Endometrial microvascular endothelial cells (primary cell): Measurements from ENCODE around the gene STK10. TPM values are rescaled to one million over a fixed set of nuclear protein-coding genes. Genes with fewer than 3 reads are reported as not detected.
"Not testable (repeated sequence)": the region's sequence is repeated elsewhere in the genome, so short reads cannot be mapped to it uniquely, and the experiment has no call there.

Experiments
- in situ Hi-C: cut with HindIII; loops from 2 replicates; pipeline ENCODE4 v1.10.0; 2017; ENCODE audit warnings: low sequenced_read_pairs, low pct_unique_long_range_greater_than_20kb; ENCODE audit errors: inconsistent ontology term
- total RNA-seq: library from RNA; depleted of rRNA; stranded (reverse); fragments of >200 nt; gene quantifications from one replicate; pipeline ENCODE4 v1.2.3, GENCODE V29; 2015; ENCODE audit errors: inconsistent ontology term

STK10 gene
- total RNA-seq, 1 donor from 2014 or later: 26.4 TPM

DNA sequence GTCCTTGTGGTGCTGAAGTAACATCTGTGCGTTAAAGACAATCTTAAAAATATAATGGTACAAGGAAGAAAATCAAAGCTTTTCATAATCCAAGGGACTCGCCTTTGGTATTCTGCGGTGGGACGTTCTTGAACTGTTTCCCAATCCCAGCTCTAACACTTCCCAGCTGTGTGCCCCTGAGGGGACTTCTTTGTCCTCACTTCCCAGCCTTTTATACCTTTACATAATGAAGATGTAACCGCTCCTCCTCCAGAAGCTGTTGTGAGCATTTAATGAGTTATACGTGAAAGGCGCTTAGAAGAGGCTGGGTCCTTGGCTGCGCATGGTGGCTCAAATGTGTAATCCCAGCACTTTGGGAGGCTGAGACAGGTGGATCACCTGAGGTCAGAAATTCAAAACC lies 16.9 kb downstream of the STK10 start:
- in situ Hi-C loops: no loop called here

DNA sequence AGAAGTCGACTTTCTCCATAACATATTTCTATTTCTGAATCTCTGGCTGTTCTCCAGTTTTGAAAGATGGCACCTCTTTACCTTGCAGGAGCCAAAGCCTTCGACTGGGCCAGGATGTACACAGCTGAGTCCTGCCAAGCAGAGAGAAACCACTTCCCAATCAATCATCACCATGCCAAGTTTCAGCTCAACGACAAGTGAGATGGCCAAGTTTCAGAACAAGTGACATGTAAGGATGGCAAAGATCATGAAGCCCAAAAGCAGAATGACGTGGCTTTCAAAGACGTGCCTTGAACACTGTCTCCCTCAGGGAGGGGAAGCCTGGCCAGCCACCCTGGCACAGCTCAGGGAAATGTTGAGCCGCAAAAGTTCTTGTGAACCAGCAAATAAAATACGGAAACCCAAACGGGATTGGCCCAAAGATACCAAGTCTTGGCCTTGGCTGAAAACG lies 17.7 kb downstream of the STK10 start:
- in situ Hi-C loops: no loop called here

DNA sequence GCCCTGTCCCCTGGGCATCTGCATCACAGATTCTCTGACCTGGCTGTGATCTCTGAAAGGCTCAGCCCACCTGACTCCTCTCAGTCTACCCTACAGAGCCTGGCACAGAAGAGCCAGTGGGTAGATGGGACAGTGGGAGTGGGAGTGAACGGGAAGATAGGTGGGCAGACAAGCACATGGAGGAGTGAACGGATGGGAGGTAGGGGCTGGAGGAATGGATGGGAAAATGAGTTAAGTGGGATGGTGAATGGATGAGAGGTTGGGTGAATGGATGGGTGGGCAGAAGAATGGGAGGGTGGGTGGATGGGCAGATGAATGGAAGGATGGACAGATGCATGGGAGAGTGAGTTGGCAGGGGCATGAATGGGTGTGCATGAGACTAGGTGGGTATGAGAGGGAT lies 18.8 kb downstream of the STK10 start:
- in situ Hi-C loops: no loop called here

DNA sequence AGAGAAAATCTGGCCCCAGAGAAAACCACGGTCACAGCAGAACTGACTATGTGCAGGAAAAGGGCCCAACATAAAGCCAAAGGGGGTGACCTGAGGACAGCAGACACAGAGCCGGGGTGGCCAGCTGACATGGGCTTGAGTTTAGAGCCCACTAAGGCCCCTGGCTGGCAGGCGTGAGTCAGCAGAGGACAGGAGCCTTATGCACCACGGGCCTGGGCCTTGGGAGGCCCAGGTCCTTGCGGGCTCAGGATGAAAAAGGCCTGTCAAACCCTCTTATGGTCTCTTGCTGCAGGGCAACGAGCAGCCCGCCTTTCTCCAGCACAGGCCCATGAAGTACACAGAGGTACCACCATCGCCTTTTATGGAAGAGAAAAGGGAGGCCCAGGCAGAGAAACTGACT lies 19.7 kb downstream of the STK10 start:
- in situ Hi-C loops: no loop called here

DNA sequence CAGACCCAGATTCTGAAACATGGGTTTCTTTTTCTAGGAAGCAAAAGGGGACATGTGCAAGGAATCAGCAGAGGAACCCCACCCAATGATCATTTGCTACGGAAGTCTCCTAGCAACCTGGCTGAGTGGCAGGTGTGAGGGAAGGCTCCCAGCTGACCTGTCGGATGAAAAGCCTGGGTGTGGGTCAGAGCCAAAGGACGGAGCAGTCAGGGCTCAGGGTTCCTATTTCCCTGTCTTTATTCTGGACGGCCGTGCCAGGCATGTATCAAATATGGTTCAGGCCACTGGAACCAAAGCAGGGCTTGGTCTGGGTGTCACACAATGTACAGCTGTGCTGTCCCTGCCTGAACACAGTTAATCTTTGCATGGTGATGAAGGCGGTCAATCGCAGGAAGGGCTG lies 20.1 kb downstream of the STK10 start:
- in situ Hi-C loops: no loop called here

DNA sequence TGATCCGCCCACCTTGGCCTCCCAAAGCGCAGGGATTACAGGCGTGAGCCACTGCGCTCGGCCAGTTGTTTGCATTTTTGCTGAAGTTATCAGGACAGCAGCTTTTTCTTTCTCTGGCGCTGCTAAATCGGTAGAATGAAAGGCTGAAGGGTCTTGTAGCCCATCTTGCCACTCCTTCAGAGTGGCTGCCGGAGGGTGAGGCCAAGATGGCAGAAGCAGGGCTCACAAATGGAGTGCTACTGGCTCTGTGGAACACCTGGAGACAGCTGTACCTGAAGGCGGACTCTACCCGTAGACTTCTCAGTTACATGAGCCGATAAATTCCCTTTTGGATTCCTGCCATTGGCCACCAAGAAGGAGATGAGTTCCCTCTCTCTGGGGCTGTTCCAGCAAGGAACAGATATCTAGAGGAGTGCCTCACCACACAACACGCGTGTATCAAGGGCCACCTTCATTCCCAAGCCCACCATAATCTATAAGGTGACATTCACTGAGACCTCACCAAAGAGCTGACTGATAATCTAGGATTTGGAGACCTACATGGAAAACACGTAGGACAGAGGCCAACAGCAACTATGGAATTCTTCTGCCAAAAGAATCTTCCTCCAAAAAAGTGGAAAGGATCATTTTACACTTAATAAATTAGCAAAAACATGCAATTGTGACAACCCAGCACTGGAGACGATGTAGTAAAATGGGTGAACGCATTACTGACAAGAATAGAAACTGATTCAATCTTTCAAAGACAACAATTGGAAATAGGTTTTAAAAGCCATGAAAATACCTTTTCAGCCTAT lies 21.8 kb downstream of the STK10 start:
- in situ Hi-C loops: no loop called here

DNA sequence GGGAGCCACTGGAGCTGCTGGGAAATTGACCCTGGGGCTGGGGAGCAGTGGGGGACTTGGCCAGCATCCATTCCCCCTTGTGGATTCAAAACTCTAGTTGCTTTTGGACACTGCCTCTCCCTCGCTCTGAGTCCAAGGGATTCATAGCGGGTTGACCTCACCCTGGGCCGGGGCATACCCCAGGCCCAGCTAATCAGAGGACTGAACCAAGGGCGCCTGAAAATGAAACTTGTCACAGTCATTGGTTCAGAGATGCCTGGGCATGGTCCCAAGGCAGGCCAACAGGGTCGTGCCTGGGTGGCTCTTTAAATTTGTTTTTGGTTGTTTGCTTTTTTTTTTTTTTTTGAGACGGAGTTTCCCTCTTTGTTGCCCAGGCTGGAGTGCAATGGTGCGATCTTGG lies 22.6 kb downstream of the STK10 start:
- in situ Hi-C loops: no loop called here

DNA sequence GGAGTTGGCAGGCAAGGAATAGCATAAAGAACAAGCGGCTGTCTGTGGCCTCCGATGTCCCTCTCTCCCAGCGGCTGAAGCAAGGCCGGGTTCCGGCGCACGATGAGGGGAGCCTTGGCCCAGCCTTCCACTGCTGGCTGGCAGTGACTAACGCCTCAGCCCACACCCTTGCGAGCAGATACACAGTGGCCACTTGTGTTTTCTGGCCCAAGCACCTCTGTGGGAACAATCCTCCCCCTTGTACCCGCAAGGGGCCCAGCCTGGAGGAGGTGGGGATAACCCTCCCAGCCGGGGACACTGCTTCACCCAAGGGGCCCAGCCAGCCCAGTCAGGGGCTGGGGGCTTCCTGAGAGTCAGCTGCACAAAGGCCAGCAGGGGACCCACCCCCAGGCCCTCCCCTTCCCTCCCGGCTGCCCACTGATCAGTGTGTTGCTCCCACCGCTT lies 23.2 kb downstream of the STK10 start:
- in situ Hi-C loops: no loop called here

DNA sequence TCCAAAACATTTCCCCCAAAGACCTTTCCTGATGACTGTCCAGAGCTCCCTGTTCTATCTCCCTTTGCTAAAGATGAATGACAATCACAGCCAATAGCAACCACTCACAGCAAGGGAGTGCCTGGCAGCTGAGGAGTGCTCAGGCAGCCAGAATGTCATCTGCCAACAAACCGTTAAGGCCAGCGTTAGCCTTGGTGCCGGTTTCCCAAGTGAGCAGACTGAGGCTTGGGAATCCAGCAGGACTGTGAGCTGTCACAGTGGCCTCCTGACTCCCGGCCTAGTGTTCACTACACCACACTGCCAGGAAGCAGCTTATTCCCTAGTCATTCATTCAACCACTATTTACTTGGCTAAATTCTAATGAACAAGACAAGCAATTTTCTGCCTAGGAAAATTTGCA lies 24.7 kb downstream of the STK10 start:
- in situ Hi-C loops: no loop called here

DNA sequence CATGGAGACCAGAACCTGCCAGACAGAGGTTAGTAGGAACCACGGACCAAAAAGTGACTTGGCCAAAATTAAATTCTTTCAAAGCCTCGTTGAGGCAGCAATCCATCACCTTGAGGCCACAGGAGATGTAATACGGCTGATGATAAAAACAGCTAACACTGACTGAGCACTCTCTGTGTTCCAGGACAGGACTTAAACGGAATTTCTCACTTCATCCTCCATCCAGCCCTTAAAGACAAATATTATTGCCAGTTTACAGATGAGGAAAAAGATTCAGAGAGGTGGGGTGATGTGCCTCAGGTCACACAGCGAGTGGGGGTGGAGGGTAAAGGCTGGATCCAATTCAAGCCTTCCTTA lies 25.1 kb downstream of the STK10 start:
- in situ Hi-C loops: no loop called here

DNA sequence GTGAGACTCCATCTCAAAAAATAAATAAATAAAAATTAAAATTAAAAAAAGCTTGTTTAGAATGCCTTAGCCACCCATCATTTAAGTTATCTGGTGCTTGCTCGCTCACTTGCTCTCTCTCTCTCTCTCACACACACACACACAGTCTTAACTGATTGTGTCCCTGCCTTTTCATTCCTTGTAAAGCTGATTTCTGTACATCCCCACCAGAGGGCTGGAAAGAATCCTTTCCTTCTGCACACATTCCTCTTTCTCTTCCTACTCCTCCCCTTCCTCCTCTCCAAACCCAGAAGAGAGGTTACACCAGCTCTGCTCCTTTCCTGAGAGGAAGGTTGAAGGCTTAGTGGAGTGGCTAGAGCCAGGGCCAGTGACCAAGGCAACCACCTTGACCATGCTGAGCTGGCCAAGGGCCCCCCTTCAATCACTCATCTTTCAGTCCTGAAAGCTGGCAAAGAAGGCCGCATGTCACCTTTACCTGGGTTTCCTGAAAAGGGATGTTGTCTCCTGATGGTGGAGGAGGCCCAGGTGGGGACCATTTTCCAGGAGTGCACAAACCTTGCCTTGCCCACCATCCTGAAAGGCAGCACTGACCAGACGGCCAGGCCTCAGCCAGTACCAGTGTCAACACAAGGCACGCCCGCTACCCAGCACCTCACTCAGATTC lies 25.6 kb downstream of the STK10 start:
- in situ Hi-C loops: no loop called here

DNA sequence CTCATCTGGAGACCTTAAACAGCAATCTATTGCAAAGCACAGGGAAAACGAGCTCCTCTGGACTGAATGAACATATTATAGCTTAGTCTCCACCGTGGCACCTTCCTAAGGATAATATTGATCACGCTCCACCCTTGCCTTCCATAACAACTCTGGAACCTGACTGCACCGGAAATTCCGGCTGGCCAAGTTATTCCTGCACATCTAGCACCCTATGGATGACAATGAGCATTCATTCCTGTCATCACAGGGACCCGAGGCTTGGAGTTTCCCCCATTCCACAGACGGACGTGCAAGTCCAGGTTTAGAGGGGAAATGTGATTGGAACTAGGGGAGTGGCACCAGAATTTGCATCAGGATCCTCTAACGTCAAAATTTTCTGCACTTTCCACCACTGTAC lies 27.5 kb downstream of the STK10 start:
- in situ Hi-C loops: no loop called here

DNA sequence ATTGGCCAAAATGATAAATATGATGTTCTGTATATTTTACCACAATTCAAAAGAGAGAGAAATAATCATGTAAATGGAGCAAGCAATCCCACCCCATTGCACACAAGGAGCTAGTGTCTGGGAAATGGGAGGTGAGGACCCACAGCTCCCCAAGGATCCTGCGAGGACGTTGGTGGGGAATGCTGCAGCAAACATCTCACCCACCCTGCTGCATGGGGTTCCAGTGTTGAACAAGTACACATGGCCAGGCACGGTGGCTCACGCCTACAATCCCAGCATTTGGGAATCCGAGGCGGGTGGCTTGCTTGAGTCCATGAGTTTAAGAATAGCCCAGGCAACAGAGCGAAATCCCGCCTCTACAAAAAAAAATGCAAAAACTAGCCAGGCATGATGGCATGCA lies 29.0 kb downstream of the STK10 start:
- in situ Hi-C loops: no loop called here

DNA sequence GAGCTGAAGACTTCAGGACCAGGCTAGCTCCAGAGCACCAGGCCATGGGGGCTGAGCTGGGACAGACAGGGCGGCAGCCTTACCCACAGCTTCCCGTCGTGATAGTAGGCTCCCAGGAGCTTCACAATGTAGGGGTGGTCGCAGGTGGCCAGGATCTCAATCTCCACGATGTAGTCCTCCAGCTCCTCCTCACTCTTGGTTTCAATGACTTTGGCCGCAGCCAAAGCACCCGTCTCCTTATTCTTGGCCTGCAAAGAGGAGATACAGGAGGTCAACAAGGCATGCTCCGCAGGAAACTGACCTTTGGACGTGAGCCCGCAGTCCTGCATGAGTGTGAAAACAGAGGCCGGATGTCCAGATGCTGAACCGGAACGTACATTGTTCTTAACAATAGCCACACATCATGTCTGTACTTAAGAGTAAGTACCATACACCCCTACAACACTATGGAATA lies 31.5 kb downstream of the STK10 start:
- in situ Hi-C loops: no loop called here

DNA sequence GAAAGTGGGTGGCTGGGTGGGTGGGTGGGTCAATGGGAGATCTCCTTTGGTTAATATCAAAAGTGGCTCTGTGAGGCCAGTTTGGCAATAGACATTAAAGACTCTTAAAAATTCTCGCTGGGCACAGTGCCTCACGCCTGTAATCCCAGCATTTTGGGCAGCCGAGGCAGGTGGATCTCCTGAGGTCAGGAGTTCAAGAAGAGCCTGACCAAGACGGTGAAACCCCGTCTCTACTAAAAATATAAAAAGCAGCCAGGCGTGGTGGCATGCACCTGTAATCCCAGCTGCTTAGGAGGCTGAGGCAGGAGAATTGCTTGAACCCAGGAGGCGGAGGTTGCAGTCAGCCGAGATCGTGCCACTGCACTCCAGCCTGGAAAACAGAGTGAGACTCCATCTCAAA lies 32.9 kb downstream of the STK10 start:
- in situ Hi-C loops: not testable (repeated sequence)

DNA sequence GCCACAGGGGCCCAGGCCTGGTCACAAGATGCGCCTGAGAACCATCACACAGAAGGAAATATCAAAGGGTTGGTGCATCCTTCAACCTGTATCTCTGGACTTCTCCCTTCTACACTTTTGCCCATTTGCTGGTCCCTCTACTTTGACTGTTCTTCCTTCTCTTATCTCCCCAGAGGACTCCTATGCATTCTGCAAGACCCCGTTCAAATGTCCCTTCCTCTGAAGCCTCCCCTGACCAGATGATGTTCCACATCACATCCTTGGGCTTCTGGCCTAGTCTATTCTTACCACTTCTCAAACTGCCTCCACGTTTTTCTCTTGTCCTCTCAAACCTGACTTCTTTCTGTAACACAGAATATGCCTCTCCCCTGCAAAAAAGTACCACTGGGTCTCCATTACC lies 34.3 kb downstream of the STK10 start:
- in situ Hi-C loops: no loop called here

DNA sequence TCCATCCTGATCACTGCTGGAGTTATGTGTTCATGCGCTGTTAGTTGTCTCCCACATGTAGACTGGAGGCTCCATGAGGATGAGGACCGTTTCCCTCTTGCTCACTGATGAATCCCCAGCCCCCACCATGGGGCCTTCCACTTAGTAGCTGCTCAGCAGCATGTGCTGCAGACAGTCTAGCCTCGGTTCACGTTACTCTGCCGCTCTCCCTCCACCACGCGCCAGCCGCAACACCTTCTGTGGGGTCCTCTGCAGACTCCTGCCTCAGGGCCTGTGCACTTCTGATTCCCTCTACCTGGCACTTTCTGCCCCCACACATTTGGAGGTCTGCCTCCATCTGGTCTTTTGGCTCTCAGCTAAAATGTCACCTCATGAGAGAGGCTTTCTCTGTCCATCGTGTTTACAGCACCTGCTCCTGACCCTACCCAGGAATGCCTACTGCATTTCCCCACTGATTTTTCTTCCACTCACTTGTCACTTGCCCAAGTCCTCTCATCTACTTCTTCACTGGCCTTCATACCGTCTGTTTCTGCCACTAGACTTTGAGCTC lies 36.3 kb downstream of the STK10 start:
- in situ Hi-C loops: no loop called here

DNA sequence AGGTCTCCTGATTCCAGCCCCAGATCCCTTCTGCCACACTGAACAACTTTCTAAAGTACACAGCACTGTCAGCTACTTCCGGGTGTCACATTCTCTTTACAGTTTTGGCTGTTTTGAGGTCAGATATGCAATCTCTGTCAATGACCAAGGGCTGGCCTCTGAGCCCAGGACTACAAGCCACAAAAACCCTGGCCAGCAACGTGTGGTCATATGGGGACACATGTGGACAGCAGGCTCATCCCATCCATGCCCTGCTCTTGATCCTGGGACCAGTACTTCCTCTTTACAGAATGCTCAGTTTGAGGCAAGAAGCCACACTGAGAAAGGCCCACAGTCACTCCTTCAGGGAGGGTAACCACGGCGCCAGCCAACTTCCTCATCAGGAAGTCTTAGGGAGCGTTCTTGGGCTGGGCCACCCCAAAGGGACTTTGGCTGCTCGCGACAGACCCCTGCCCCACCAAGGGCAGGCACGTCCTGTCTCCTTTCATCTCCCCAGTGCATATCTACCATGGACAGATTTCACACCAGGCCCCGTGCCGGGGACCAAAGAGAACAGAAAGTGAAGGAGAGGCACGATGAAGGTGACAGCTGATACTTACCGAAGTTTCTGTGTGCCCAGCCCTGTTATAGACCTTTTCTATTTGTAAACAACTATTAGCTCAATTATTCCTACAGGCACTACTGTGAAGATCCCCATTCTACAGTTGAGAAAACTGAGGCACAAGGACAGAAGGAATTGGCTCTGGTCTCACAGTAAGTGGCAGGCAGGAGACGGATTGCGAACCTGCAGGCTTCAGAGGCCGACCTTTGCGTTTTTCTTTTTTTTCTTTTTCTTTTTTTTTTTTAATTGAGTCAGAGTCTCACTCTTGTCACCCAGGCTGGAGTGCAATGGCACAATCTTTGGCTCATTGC lies 37.3 kb downstream of the STK10 start:
- in situ Hi-C loops: no loop called here

DNA sequence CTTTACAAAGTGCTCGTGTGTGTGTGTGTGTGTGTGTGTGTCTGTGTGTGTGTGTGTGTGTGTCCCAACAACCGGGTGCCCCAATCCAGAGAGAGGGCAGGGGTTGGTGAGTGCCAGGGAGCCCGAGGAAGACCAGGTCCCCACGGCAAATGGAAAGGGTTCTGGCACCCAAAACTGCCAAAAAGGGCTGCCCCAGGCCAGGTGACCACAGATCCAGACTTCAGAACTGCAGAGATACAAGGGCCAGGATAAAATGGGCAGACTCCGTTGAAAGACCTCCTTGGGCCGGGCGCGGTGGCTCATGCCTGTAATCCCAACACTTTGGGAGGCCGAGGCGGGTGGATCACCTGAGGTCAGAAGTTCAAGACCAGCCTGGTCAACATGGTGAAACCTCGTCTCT lies 38.5 kb downstream of the STK10 start:
- in situ Hi-C loops: not testable (repeated sequence)
